ENCODE data around the gene PRR3.

DNA sequence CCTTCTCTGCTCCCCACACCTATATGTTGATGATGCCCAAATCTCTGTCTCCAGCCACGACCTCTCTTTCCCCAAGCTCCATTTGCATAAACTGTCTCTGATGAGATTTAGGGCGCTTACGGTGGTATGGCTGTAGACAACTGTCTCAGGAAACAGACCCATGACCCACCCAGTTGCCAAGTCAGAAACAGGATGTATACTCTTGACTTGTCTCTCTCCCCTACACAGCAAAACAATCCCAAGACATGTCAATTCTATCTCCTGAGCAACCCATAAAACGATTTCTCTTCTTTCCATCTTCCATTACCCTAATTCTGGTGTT is 14.7 kb upstream of the PRR3 start:
- TF ChIP-seq, protein P1, sequence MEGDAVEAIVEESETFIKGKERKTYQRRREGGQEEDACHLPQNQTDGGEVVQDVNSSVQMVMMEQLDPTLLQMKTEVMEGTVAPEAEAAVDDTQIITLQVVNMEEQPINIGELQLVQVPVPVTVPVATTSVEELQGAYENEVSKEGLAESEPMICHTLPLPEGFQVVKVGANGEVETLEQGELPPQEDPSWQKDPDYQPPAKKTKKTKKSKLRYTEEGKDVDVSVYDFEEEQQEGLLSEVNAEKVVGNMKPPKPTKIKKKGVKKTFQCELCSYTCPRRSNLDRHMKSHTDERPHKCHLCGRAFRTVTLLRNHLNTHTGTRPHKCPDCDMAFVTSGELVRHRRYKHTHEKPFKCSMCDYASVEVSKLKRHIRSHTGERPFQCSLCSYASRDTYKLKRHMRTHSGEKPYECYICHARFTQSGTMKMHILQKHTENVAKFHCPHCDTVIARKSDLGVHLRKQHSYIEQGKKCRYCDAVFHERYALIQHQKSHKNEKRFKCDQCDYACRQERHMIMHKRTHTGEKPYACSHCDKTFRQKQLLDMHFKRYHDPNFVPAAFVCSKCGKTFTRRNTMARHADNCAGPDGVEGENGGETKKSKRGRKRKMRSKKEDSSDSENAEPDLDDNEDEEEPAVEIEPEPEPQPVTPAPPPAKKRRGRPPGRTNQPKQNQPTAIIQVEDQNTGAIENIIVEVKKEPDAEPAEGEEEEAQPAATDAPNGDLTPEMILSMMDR (IDR thresholded peaks at IDR 0.05), result no peak
- TF ChIP-seq EZH2 (IDR thresholded peaks at IDR 0.05), result no peak

Measured in neural progenitor cell (in vitro differentiated cells).